NK-92 (cell line): ENCODE results near the gene COL6A1.
"Not testable (repeated sequence)": the region's sequence is repeated elsewhere in the genome, so short reads cannot be mapped to it uniquely, and the experiment has no call there.

ENCODE experiments used
- DNase-seq: peaks from one replicate; lab custom pipeline; 2025; ENCODE audit not compliant: unreplicated experiment; lab: John Stamatoyannopoulos, UW

COL6A1 gene

GRCh38 chr21:45944601-45945000 lies 37.0 kb upstream of the COL6A1 start:
- DNase-seq: no peak

- DNase-seq: no peak
Observed at GRCh38 chr21:45945066-45945867, 36.3 kb upstream of the COL6A1 start.

- DNase-seq: no peak
Observed at GRCh38 chr21:45945868-45946210, 35.7 kb upstream of the COL6A1 start.

- no peak for DNase-seq
Observed at GRCh38 chr21:45947296-45947695, 34.3 kb upstream of the COL6A1 start.

GRCh38 chr21:45947716-45948255 lies 33.8 kb upstream of the COL6A1 start:
- no peak for DNase-seq

- no peak for DNase-seq
Observed at GRCh38 chr21:45948576-45949141, 32.9 kb upstream of the COL6A1 start.

GRCh38 chr21:45949928-45950739 lies 31.4 kb upstream of the COL6A1 start:
- no peak for DNase-seq

GRCh38 chr21:45950740-45951515 lies 30.6 kb upstream of the COL6A1 start:
- no peak for DNase-seq

GRCh38 chr21:45951676-45952075 lies 29.9 kb upstream of the COL6A1 start:
- no peak for DNase-seq

- DNase-seq: not testable (repeated sequence)
Observed at GRCh38 chr21:45952527-45952926, 29.0 kb upstream of the COL6A1 start.

GRCh38 chr21:45952974-45953373 lies 28.6 kb upstream of the COL6A1 start:
- no peak for DNase-seq

GRCh38 chr21:45954261-45954660 lies 27.3 kb upstream of the COL6A1 start:
- DNase-seq: no peak

- no peak for DNase-seq
Observed at GRCh38 chr21:45954921-45955320, 26.6 kb upstream of the COL6A1 start.

GRCh38 chr21:45957551-45957950 lies 24.0 kb upstream of the COL6A1 start:
- no peak for DNase-seq

GRCh38 chr21:45957981-45958600 lies 23.5 kb upstream of the COL6A1 start:
- DNase-seq: no peak

GRCh38 chr21:45959182-45959581 lies 22.4 kb upstream of the COL6A1 start:
- no peak for DNase-seq

- no peak for DNase-seq
Observed at GRCh38 chr21:45959779-45960390, 21.7 kb upstream of the COL6A1 start.

- not testable (repeated sequence) for DNase-seq
Observed at GRCh38 chr21:45961408-45961807, 20.2 kb upstream of the COL6A1 start.

- DNase-seq: no peak
Observed at GRCh38 chr21:45962531-45963231, 18.9 kb upstream of the COL6A1 start.

GRCh38 chr21:45963232-45963570 lies 18.4 kb upstream of the COL6A1 start:
- no peak for DNase-seq
